NCI-H82 treated with DMSO at 0.1 percent for 48 hours (cell line): ENCODE data around the gene PARP2.
"Not testable (repeated sequence)": the region's sequence is repeated elsewhere in the genome, so short reads cannot be mapped to it uniquely, and the experiment has no call there.

Experiments
- DNase-seq: peaks from one replicate; lab custom pipeline; 2025; ENCODE audit not compliant: unreplicated experiment; lab: John Stamatoyannopoulos, UW

Gene PARP2

DNA sequence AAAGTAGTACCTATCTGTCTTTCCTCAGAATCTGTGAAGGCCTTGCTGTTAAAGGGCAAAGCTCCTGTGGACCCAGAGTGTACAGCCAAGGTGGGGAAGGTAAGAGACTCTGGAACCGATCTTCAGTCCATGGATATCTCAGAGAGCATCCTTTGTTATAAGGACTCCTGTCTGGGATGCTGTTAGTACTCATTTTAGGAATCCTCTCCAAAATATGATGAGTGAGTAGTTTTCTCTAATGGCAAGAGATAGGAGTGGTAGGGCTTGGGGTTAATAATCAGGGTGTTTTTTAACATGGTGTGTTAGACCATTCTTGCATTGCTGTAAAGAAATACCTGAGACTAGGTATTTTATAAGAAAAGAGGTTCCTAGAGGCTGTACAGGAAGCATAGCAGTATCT is 1.9 kb downstream of the PARP2 start:
- DNase-seq: no peak

DNA sequence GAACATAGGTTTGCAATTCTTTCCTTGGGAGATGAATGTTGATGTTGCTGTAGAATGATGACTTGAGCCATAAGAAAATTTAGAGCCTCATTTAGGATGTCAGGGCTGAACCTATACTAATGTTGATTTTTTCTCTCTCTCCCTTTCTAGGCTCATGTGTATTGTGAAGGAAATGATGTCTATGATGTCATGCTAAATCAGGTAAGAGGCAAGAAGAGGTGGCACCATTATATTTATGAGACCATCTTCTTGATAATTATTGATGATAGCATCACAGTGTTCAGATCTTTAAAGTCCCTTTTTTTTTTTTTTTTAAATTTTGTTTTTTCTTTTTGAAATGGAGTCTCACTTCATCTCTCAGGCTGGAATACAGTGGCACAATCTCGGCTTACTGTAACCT is 3.3 kb downstream of the PARP2 start:
- no peak for DNase-seq

DNA sequence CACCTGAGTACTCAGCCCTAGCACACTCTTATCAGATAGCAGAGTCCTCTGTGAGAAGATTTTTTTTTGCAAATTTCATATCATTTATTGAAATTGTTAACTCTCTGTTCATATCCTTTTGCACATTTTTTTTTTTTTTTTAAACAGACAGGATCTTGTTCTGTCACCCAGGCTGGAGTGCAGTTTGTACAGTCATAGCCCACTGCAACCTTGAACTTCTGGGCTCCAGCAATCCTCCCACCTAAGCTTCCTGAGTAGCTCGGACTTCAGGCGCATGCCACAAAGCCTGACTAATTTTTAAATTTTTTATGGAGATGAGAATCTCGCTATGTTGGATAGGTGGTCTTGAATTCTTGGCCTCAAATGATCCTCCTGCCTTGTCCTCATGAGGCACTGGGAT is 4.3 kb downstream of the PARP2 start:
- no peak for DNase-seq

DNA sequence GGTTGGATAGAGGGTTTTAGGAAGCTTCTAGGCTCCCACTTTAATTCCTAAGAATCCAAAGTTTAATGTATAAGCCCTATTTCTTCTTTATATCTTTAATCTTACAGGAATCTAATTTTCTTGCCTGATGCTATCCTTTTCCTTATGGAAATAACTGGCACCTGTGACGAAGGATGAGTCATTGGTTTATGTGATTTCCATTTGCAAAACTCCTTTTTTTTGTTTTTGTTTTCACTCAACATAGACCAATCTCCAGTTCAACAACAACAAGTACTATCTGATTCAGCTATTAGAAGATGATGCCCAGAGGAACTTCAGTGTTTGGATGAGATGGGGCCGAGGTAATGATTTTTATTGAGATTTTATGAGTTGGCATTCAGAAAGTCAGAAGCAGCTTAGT is 6.8 kb downstream of the PARP2 start:
- DNase-seq: no peak

DNA sequence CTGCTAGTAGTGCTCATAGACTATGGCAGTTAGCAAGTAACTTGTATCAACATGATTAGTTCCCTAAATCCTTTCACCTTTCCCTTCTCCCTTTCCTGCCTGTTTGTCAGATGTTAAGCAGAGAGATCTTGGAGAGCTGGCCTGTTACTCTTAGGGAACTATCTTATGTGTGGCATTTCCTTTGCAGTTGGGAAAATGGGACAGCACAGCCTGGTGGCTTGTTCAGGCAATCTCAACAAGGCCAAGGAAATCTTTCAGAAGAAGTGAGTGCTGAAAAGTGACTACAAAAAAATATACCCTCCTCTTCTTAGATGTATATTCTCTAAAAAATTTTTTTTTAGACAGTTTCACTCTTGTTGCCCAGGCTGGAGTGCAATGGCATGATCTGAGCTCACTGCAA is 7.4 kb downstream of the PARP2 start:
- DNase-seq: no peak

DNA sequence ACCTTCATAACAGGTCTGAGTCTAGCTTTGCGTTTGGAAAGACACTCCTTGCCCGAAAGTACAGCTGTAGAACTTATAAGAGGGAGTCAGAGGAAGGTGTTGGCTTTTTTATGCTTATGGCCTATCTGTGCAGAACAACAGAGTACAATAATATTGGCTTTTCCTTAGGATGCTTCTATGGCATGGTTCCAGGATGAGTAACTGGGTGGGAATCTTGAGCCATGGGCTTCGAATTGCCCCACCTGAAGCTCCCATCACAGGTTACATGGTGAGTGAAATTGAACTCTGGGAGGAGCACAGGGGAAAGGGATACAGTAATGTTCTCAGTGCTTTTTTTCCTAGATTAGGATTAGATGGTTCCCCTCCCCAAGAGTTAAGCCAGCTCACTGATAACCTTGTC is 13.0 kb downstream of the PARP2 start:
- no peak for DNase-seq

DNA sequence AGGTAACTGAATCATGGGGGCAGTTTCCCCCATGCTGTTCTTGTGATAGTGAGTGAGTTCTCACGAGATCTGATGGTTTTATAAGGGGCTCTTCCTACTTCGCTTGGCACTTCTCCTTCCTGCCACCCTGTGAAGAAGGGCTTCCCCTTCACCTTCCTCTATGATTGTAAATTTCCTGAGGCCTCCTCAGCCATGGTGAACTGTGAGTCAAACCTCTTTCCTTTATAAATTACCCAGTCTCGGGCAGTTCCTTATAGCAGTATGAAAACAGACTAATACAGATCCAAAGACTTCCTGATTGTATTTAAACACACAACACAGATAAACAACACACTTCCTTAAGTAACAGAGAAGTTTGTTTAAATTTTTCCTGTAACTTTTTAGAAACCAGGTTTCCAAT is 15.0 kb downstream of the PARP2 start:
- DNase-seq: not testable (repeated sequence)

DNA sequence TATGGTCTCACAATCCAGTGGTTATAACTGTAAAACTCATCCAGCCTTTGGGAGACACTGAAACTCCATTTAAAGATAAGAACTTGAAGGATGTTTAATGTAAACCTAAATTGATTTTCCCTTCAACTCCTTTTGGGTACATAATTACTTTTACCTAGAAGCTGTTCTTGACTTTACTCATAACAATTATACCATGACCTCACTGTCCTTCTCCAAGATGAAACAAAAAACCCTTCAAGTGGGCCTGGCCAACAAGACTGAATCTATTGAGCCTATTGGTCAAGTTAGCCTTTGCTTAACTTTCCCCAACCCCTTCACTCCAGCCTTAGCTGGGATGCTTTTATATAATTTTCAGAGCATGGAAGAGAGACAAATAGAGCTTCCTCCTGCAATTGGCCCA is 22.5 kb downstream of the PARP2 start:
- DNase-seq: no peak

DNA sequence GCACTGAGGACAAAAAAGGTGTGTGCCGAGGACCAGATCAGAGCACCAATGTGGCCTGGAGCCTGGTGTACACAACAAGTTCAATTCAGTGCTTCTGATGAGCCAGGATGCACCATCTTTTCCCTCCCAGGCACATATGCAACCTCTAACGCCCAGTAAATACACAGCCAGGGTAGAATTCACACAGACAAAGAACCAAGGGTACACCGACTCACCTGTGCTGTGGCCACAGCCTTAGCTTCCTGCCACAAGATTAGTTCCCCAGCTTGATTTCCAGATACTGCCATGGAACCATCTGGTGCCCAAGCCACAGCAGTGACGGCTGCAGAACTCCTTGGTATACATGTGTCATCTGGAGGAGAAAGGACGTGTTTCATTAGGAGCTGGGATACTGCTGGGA is 29.4 kb downstream of the PARP2 start:
- no peak for DNase-seq

DNA sequence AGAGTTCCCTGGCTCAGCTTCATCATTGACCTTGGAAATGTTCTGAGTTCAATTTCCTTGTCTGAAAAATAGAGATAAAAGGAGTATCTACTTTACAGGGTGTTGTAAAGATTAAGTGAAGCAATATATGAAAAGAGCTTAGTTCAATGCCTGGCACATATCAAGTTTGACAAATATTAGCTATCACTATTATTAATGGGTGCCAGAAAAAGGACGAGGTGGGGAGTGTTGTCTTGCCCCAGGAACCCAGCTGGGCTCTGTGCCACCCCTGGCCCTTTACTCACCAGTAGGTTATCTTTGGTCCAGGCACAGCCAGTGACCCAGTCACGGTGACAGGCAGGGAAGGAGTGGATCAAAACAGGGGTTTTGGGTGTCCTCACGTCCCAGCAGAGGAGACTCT is 32.0 kb downstream of the PARP2 start:
- DNase-seq: no peak

DNA sequence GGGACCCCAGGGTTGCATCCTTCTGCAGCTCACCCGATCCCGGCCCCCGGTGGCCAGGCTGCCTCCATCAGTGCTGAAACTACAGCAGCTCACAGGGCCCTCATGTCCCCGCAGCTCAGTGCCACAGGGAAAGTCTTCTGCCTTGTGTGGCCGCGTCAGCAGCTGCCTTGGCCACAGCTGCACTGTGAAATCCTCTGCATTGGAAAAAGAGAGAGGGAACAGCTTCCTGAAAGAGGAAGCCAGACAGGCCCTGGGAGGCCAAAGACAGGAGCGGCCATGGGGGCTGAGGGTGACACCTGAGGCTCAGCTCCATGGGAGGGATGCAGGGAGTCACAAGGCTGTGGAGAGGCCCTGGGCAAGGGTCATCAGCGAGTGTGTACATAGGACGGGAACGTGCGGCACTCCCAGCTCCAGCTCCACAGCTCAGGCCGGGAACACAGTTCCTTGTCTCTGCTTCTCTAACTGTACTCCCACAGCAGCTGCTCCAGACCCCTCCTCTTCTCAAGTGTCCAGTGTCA is 32.7 kb downstream of the PARP2 start:
- no peak for DNase-seq

DNA sequence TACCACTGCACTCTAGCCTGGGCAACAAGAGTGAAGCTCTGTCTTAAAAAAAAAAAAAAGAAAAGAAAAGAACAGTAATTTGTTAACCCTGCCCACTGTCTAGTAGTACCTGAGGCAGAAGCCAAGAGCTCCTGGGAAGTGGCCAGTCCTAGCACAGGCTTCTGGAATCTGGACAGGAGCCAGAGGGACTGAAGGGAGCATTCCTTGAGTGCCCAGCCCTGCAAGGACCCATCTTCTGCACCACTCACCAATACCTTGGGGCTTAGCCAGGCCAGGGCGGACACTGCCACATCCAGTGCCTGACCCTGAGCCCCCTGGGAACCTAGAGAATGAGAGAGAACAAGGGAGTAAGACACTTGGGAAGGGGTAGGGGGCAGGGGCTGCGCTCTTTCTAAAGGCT is 33.7 kb downstream of the PARP2 start:
- DNase-seq: no peak

DNA sequence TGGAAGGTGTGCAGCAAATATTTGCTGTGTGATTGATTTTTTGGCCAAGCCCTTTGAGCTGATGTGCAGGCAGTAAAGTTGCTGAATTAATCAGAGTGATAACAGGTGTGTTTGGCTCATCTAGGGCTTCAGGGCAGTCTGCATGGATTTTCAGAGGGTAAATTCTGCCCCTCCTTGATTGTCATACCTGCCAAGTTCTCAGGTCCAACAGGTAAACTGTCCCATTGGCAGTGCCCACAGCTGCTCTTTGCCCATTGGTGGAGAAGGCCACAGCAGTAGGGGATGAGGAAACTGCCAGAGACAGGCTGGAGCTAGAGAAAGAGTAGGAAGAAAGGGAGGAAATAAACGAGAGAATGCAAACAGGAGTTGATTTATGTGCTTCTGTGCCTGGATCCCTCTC is 36.3 kb downstream of the PARP2 start:
- DNase-seq: no peak

DNA sequence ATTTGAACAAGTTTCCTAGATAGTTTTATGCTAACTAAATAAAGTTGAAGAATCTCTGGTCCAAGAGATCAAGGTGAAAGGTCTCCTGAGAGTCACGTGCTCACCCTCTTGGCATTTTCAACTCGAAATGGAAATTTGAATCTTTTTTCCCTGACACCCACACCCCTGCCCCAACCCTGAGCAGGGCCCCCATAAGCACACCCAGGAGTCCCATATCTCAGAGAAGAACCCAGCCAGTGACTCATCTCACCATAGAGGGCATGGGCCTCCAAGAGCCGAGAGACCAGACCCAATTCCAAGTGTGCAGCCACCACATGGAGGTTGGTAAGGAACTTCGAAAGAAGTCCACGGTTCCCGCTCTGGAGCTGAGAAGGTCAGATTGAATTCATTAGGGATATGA is 37.2 kb downstream of the PARP2 start:
- DNase-seq: no peak

DNA sequence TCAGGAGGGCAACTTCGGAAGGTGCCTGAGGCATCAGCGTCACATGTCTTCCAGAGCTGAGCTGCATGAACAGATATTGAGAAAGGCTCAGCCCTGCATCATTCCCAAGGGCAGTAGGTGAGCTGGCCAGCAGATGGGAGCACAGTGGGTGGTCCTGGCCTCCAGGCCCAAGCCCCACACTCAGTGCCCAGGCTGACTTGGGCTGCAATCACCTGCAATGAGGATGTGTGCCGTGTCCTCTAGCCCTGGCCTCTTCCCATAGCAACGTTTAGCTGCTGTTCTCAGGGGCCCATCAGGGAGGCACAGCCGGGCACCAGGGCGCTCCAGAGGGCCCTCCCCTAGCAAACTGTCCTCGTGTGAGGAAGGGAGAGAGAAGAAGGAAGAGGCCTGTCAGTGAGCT is 37.9 kb downstream of the PARP2 start:
- no peak for DNase-seq

DNA sequence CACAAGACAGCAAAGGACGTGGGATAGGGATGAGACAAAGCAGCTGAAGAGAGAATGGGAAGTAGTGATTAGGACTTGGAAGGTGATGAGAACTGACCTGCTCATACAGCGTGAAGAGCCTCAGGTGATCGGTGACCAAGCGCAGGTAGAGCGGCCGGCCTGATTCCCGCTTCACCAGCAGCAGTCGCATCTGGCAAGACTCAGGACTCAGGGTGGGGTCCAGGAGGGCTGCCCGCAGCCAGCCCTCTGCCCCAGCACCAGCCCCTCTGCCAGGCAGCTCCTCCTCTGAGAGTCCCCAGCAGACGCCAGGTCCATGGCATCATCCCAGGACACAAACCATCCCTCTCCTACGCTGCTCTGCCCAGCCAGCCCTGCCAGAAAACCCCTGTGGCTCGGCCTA is 39.1 kb downstream of the PARP2 start:
- DNase-seq: no peak

DNA sequence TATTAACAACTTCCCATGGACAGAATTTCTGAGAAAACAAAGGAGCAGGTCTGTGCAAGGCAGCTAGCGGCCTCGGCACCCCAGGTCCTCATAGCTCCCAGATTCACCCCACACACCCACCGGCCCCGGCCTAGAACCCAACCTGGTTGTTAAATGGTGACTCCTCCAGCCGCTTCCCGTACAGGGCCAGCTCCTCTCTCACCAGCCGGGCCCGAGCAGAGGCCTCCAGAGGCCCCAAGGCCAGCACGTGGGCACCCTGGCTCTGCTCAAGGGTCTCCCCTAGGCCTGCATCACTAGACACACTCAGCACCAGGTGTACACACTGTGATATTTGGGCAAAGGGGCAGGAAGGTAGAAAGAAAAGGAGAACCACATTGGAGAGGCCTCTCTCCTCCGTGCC is 39.6 kb downstream of the PARP2 start:
- DNase-seq: no peak

DNA sequence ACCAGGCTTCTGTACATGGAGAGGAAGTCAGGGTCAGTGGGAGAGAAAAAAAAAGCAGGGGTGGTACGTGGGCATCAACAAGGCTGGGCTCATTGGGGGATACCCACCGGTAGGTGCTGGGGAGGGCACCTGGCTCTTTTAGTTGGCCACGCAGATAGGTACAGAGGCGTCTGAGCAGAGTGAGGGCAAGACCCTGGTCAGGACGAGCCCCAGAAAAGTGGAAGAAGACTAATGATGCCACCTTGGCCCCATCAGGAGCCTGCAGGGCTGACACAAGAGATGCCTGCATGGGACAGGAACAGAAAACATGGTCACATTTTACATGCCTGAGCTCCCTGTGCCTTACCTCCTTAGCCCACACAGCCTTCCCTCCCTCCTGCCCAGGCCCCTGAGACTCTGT is 40.2 kb downstream of the PARP2 start:
- no peak for DNase-seq

DNA sequence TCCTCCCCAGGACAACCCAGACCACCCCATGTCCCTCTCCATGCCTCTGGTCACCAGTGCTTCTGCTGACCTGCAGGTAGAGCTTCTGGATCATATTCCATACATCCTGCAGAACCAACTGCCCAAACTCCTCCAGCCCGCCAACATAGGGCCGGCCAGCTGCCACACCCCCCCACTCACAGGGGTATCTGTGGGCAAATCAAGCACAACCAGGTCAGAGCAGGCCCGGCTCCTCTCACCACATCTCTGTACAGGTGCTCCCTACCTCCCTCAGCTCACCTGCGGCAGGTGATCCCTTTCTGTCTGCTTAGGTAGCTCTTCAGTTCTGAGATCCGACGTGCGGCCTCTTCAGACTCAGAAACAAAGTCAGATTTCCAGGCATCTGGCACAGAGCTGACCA is 40.9 kb downstream of the PARP2 start:
- no peak for DNase-seq

DNA sequence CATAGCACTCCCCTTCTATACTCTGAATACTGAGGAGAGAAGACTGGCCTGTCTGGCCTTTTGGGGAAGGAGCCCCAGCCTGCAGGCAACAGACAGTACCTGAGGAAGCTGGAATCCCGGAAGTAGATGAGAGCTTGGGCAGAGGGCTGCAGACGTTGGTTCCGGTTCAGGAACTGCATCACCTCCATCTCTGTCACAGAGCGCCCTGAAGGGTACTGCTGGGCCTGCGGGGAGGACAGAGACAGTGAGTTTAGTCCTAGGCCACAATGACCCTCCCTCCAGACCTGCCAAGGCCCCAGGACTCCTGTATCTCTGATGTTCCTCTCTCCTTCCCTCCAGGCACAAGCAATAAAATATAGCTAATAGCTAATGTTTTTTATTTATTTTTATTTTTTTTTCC is 41.5 kb downstream of the PARP2 start:
- DNase-seq: no peak

DNA sequence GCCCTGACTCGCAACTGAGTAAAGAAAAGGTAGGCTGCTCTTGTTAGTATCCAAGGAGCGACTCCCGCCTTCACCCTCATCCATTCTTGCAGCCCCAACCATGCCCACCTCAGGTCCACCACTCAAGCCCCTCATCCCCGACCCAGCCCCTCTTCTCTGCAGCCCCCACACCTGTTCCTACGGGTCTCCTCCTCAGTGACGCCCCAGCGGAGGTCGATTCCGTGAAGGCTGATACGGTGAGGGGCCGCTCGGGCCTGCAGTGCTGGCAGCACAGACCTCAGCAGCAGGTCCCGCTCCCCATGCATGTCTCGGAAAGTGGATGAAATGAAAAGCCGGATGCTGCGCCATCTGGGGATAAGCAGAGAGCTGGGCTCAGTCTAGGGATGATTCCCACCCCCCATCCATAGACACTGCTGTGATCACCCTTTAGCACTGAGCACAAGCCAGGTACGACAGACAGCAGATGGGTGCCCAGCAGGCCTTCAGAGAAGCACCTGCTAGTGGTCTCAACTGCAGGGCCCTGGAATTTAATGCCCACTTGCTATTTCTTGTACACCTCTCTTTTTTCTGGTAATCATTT is 42.9 kb downstream of the PARP2 start:
- DNase-seq: no peak

DNA sequence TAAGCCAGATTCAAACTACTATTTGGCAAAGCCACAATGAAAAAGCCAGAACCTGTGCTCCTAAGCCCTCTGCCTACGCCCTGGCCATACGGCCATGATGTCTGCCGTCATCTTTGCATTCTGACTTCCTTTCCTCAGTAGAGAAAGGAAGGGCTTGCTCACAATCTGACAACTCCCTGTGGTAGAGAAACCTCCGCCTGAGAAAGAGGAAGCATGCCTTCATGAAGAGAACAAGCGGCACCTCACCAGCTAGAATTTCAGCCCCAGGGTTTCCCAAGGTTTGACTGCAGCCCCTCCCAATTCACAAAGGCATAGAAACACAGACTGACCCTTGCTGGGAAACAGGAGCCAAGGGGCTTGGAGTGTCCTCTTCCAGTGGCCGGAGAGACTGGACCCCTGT is 44.1 kb downstream of the PARP2 start:
- no peak for DNase-seq

DNA sequence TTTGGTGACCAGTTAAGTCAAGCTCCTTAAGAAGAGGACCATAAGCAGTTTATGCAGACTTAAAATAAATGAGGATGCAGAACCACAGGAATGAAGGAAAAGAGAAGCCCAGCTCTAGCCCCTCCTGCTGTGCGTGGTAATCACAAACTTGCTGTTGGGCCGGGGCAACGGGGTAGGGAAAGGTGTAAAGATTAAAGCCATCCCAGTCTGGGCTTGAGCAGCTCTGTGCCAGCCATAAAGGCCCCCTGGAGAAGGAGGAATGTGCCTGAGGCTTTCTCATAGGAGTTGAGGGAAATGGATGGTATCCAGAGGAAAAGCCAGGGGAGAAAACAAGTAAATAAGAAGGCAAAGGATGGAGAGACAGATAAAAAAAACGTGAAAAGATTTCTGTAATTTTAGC is 44.7 kb downstream of the PARP2 start:
- DNase-seq: no peak

DNA sequence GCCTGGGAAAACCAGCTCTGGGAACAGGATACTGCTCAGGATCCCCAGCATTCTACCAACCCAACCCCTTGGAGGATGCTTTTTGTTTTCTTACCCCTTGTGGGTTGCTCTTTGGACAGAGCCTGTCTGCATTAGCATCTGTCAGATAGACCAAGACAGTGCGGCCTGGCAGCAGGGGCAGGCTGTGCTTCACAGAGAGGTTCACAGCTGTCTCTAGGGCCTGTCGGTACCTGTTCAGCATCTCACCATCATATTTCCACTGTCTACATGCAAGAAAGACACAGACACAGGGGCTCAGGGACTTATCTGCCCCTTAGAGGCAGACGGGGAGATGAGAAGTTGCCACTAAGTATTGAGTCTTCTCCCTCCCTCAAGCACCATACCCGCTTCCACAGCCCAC is 48.1 kb downstream of the PARP2 start:
- no peak for DNase-seq
